ENCODE data around the gene CREB5. TPM values are rescaled to one million over a fixed set of nuclear protein-coding genes. Genes with fewer than 3 reads are reported as not detected.

The CREB5 gene
- total RNA-seq, 4 donors from 2014 or later: 11.9 to 25.3 (median 14.4) TPM

DNA sequence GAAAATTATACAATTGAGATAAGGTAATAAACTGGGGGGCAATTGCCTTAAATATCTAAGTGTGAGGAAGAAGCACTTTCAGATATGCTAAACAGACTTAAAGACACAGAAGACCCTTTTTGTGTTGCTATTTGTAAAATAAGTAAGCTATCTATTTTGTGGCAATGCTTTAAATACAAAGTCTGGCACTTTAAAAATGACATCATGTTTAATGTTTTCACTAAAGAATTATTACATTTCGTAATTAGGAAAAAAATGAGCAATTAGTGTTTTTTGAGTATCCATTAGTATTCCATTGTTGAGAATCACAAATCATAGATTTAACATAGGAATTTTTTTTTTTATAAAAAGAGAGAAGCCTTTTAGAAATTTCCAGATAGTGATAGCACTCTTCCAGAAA is 2.1 kb downstream of the CREB5 start:
- TF ChIP-seq, protein P1, sequence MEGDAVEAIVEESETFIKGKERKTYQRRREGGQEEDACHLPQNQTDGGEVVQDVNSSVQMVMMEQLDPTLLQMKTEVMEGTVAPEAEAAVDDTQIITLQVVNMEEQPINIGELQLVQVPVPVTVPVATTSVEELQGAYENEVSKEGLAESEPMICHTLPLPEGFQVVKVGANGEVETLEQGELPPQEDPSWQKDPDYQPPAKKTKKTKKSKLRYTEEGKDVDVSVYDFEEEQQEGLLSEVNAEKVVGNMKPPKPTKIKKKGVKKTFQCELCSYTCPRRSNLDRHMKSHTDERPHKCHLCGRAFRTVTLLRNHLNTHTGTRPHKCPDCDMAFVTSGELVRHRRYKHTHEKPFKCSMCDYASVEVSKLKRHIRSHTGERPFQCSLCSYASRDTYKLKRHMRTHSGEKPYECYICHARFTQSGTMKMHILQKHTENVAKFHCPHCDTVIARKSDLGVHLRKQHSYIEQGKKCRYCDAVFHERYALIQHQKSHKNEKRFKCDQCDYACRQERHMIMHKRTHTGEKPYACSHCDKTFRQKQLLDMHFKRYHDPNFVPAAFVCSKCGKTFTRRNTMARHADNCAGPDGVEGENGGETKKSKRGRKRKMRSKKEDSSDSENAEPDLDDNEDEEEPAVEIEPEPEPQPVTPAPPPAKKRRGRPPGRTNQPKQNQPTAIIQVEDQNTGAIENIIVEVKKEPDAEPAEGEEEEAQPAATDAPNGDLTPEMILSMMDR (IDR thresholded peaks at IDR 0.05; ENCODE audit: low read depth): no peak

DNA sequence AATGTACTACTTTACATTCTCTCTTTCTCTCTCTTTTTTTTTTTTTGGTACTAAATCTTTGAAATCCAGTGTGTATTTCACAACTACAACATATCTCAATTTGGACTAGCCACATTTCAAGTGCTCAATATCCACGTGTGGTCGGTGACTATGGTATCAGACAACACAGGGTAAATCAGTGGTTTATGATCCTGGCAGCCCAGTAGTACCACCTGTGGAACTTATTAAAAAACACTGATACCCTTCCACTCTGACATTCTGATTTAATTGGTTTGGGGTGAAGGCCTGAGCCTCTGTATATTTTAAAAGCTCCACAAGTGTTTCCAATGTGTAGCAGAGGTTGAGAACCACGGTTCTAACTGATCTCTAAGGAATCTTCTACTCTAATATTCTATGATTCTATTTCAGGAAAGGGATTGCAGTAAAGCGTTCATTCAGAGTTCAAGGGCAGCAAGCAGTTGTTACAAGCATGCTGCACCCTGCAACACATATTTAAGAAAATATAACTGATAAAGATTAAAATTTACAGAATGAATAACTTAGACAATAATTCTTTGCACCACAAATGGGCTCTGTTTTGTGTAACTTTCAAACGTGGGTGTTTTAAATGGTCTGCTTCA is 5.1 kb downstream of the CREB5 start:
- TF ChIP-seq, protein P1 (IDR thresholded peaks at IDR 0.05; ENCODE audit: low read depth): no peak

DNA sequence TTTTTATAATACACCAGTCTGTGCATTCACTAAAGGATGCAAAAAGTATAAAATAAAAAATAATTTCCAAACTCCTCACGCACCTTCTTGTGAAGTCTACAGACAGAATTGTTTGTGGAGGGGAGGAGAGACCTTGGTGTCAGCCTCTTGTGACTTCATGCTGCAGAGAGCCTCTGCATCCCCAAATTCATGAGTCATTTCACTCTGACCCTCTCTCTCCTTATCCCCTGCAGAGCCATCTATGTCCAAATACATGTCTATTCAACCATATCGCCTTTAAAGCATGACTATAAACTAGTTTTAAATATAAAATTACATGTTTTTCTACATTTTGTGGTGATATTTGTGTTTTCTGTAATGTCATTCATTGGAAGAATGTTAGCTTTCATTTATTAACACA is 6.0 kb downstream of the CREB5 start:
- TF ChIP-seq, protein P1 (IDR thresholded peaks at IDR 0.05; ENCODE audit: low read depth): no peak

DNA sequence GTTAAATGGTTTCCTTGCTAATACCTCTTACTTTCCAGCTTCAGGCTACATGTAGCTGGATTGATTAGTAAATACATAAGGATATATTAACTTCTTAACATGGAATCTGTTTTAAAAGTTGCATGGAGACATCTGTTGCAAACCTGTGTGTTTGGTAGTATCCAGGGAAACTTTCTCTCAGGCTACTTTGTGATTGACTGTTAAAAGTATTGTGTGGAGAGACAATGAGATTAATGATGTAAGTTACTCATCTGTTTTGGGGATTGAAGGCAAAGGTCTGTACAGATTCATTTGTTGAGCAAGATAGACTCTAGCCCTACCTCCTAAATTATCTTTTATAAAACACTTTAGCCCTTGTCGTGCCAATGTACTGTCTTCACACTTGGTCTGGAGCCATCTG is 6.6 kb downstream of the CREB5 start:
- TF ChIP-seq, protein P1 (IDR thresholded peaks at IDR 0.05; ENCODE audit: low read depth): no peak

DNA sequence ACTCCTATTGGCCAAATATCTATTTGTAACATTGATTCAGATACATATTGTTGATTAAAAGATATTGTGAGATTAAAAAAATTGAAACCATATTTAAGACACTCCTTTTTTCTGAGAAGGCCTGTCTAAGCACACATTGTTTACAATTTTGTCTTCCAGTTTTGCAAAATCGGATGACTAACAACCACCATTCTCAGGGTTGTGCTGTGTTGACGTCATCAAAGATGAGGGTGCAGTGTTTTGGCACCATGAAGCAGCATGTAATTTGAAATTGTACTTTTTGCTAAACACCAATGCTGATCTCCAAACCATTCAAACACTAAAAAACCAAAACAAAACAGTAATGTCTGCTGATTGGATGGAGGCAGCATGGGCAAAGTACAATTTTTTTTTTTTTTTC is 7.4 kb downstream of the CREB5 start:
- TF ChIP-seq, protein P1 (IDR thresholded peaks at IDR 0.05; ENCODE audit: low read depth): no peak

DNA sequence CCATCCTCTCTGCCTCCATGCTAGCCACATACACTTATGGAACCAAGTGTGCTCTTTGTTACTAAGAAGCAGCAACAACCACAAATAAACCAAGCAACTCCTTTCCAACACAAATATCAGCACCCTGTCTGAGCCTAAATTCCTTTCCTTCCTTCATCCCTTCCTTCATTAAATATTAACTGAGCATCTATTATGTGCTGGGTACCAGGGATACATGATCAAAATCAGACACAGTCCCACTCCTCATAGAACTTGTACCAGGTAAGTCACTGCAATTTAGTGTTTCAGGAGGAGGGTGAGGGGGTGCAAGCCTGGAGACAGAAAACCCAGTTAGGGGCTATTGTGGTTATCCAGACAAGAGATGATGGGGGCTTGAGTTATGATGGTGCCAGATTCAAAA is 10.8 kb downstream of the CREB5 start:
- TF ChIP-seq, protein P1 (IDR thresholded peaks at IDR 0.05; ENCODE audit: low read depth): no peak

DNA sequence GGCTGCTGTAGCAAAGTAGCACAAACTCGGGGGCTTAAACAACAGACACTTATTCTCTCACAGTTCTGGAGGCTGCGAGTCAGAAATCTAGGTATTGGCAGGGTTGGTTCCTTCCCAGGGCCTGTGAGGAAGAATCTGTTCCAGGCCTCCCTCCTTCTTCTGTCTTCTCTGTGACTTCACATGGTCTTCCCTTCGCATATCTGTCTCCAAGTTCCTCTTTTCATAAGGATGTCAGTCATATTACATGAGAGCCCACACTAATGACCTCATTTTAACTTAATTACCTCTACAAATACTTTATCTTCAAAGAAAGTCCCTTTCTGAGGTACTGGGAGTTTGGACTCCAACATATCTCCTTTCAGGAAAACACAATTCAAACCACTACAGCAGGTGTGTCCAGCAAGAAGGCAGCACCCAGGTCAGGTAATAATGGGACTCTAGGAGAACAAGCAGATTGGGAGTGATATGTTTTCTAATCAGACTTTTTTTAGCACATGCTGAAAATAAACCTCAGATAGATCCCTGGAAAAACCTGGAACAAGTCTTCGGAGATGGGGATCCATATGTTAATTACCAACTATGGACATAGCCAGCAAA is 11.7 kb downstream of the CREB5 start:
- TF ChIP-seq, protein P1 (IDR thresholded peaks at IDR 0.05; ENCODE audit: low read depth): no peak

Data from subcutaneous adipose tissue (tissue), 4 donors.